IPS-20b (cell line): Measurements from ENCODE around the gene GAS2L3.
"Not testable (repeated sequence)": the region's sequence is repeated elsewhere in the genome, so short reads cannot be mapped to it uniquely, and the experiment has no call there.

Experiments used
- H3K27ac ChIP-seq: one replicate; pipeline ENCODE4 v1.5.1; 2013; ENCODE audit warnings: low read length
- H3K27me3 ChIP-seq: 2 replicates; pipeline ENCODE4 v1.6.1; 2013; ENCODE audit warnings: mild to moderate bottlenecking, low read length, inconsistent platforms; ENCODE audit not compliant: insufficient read depth
- H3K36me3 ChIP-seq: 2 replicates; pipeline ENCODE4 v1.6.1; 2013; ENCODE audit warnings: low read depth, mild to moderate bottlenecking, inconsistent platforms, low read length, moderate library complexity; ENCODE audit not compliant: insufficient read depth
- H3K4me1 ChIP-seq: 2 replicates; pipeline ENCODE4 v1.6.1; 2013; ENCODE audit warnings: mild to moderate bottlenecking, control low read depth, inconsistent platforms, low read length, moderate library complexity; ENCODE audit not compliant: insufficient read depth
- H3K4me3 ChIP-seq: 2 replicates; pipeline ENCODE4 v1.5.1; 2013; ENCODE audit warnings: mild to moderate bottlenecking, low read length, inconsistent platforms
- H3K9ac ChIP-seq: 2 replicates; pipeline ENCODE4 v1.6.1; 2013; ENCODE audit warnings: low read depth, mild to moderate bottlenecking, inconsistent platforms, low read length, moderate library complexity
- H3K9me3 ChIP-seq: 2 replicates; pipeline ENCODE4 v1.6.1; 2013; ENCODE audit warnings: mild to moderate bottlenecking, low read depth, low read length, inconsistent platforms; ENCODE audit not compliant: insufficient read depth

Gene GAS2L3

GRCh38 chr12:100555722-100556121 is 17.8 kb upstream of the GAS2L3 start:
- Histone ChIP-seq H3K4me1 (no peaks in the 10 kb centered on the region), H3K27me3 (no peaks in the 10 kb centered on the region), H3K36me3 (no peaks in the 10 kb centered on the region), H3K4me3 (no peak overlapping the region), H3K9ac (no peak overlapping the region), H3K27ac (no peak overlapping the region), H3K9me3 (no peaks in the 10 kb centered on the region)

GRCh38 chr12:100557357-100557756 is 16.1 kb upstream of the GAS2L3 start:
- Histone ChIP-seq H3K27me3 (no peaks in the 10 kb centered on the region), H3K4me3 (no peak overlapping the region), H3K4me1 (no peaks in the 10 kb centered on the region), H3K9ac (no peak overlapping the region), H3K27ac (no peak overlapping the region), H3K36me3 (no peaks in the 10 kb centered on the region), H3K9me3 (no peaks in the 10 kb centered on the region)

- not testable (repeated sequence) for H3K9ac ChIP-seq, H3K27ac ChIP-seq, H3K4me3 ChIP-seq, H3K27me3 ChIP-seq, H3K4me1 ChIP-seq, H3K9me3 ChIP-seq, H3K36me3 ChIP-seq
These were observed 14.2 kb upstream of the GAS2L3 start for GRCh38 chr12:100559261-100559660.

GRCh38 chr12:100564090-100564489 is 9.4 kb upstream of the GAS2L3 start:
- Histone ChIP-seq H3K27me3 (no peaks in the 10 kb centered on the region), H3K27ac (no peak overlapping the region), H3K4me1 (no peaks in the 10 kb centered on the region), H3K9me3 (no peaks in the 10 kb centered on the region), H3K36me3 (no peaks in the 10 kb centered on the region), H3K4me3 (no peak overlapping the region), H3K9ac (no peak overlapping the region)

GRCh38 chr12:100564905-100565467 is 8.5 kb upstream of the GAS2L3 start:
- no peaks in the 10 kb centered on the region for H3K36me3 ChIP-seq
- no peaks in the 10 kb centered on the region for H3K4me1 ChIP-seq
- H3K9me3 ChIP-seq = no peaks in the 10 kb centered on the region
- H3K4me3 ChIP-seq = no peak overlapping the region
- H3K9ac ChIP-seq = no peak overlapping the region
- H3K27ac ChIP-seq = no peak overlapping the region
- no peaks in the 10 kb centered on the region for H3K27me3 ChIP-seq

- no peak overlapping the region for H3K4me3 ChIP-seq
- peaks cover 3% of the 10 kb centered on the region for H3K27me3 ChIP-seq
- no peaks in the 10 kb centered on the region for H3K4me1 ChIP-seq
- no peaks in the 10 kb centered on the region for H3K9me3 ChIP-seq
- H3K27ac ChIP-seq = no peak overlapping the region
- no peak overlapping the region for H3K9ac ChIP-seq
- H3K36me3 ChIP-seq = no peaks in the 10 kb centered on the region
These were observed 7.4 kb upstream of the GAS2L3 start for GRCh38 chr12:100565987-100566545.

- H3K27me3 ChIP-seq = peaks cover 12% of the 10 kb centered on the region
- H3K9ac ChIP-seq = no peak overlapping the region
- H3K36me3 ChIP-seq = no peaks in the 10 kb centered on the region
- no peak overlapping the region for H3K4me3 ChIP-seq
- no peaks in the 10 kb centered on the region for H3K9me3 ChIP-seq
- no peak overlapping the region for H3K27ac ChIP-seq
- H3K4me1 ChIP-seq = no peaks in the 10 kb centered on the region
These were observed 6.4 kb upstream of the GAS2L3 start for GRCh38 chr12:100566887-100567637.

GRCh38 chr12:100567945-100568344 is 5.5 kb upstream of the GAS2L3 start:
- no peaks in the 10 kb centered on the region for H3K4me1 ChIP-seq

GRCh38 chr12:100572184-100572583 is 1.3 kb upstream of the GAS2L3 start:
- Histone ChIP-seq H3K9me3 (no peaks in the 10 kb centered on the region), H3K27ac (no peak overlapping the region)

More at GRCh38 chr12:100567945-100568344, 5.5 kb upstream of the GAS2L3 start:
- H3K27ac ChIP-seq = no peak overlapping the region
- H3K9me3 ChIP-seq = no peaks in the 10 kb centered on the region
- H3K9ac ChIP-seq = no peak overlapping the region
- H3K27me3 ChIP-seq = peaks cover 20% of the 10 kb centered on the region
- no peak overlapping the region for H3K4me3 ChIP-seq
- H3K36me3 ChIP-seq = no peaks in the 10 kb centered on the region

GRCh38 chr12:100574187-100575074 is 947 bp downstream of the GAS2L3 start:
- Histone ChIP-seq H3K27me3 (peaks cover 35% of the 10 kb centered on the region), H3K9ac (peak overlapping the region; percentile 79; the same call in 1 of the 2 replicates), H3K9me3 (no peaks in the 10 kb centered on the region), H3K27ac (no peak overlapping the region), H3K4me3 (peak overlapping the region; percentile 86), H3K4me1 (peaks cover 3% of the 10 kb centered on the region; the same call in 1 of the 2 replicates), H3K36me3 (no peaks in the 10 kb centered on the region)

More at GRCh38 chr12:100572184-100572583, 1.3 kb upstream of the GAS2L3 start:
- H3K36me3 ChIP-seq = no peaks in the 10 kb centered on the region
- peaks cover 3% of the 10 kb centered on the region; the same call in 1 of the 2 replicates for H3K4me1 ChIP-seq
- no peak overlapping the region for H3K9ac ChIP-seq
- no peak overlapping the region for H3K4me3 ChIP-seq
- H3K27me3 ChIP-seq = peaks cover 35% of the 10 kb centered on the region

- Histone ChIP-seq H3K36me3 (no peaks in the 10 kb centered on the region), H3K9me3 (no peaks in the 10 kb centered on the region), H3K4me3 (no peak overlapping the region), H3K9ac (no peak overlapping the region), H3K27ac (no peak overlapping the region), H3K4me1 (peaks cover 3% of the 10 kb centered on the region; the same call in 1 of the 2 replicates), H3K27me3 (peaks cover 28% of the 10 kb centered on the region)
These were observed 3.0 kb downstream of the GAS2L3 start for GRCh38 chr12:100576331-100577036.
